K562 (cell line): ENCODE results near the gene KIF18B. TPM values are rescaled to one million over a fixed set of nuclear protein-coding genes. Genes with fewer than 3 reads are reported as not detected.

ENCODE experiments used
- CEBPG ChIP-seq, 3 experiments: fragments of 200-800 bp in 1 of 3; sonication (Bioruptor generic) in 1 of 3; sonication (generic) in 1 of 3; formaldehyde crosslinking in 1 of 3; IDR thresholded peaks in 2 of 3; conservative IDR thresholded peaks in 1 of 3; 2 replicates each; pipeline versions ENCODE4 v1.6.1 to v1.8.0; 2016 to 2022; ENCODE audit warnings: missing compliant biosample characterization in 2 of 3, missing genetic modification characterization in 2 of 3, mild to moderate bottlenecking in 1 of 3, missing genetic modification reagents in 1 of 3
- GABPB1 ChIP-seq: sonication (generic); formaldehyde crosslinking; IDR thresholded peaks from 2 replicates; pipeline ENCODE4 v1.8.0; 2022; ENCODE audit warnings: mild to moderate bottlenecking, missing genetic modification reagents
- MCM2 ChIP-seq: fragments of 450-650 bp; IDR thresholded peaks from 2 replicates; pipeline ENCODE4 v1.6.1; 2017; ENCODE audit warnings: low read depth, mild to moderate bottlenecking
- PREB ChIP-seq: sonication (generic); formaldehyde crosslinking; IDR thresholded peaks from 2 replicates; pipeline ENCODE4 v1.8.1; 2023; ENCODE audit warnings: mild to moderate bottlenecking, missing genetic modification reagents
- PYGO2 ChIP-seq: fragments of 450-650 bp; IDR thresholded peaks from 2 replicates; pipeline ENCODE4 v1.6.1; 2016; ENCODE audit warnings: mild to moderate bottlenecking, missing genetic modification characterization, moderate library complexity, missing compliant biosample characterization
- RBM15 ChIP-seq: fragments of 200-400 bp; formaldehyde crosslinking; IDR thresholded peaks from 2 replicates; pipeline ENCODE4 v1.6.1; 2018; ENCODE audit warnings: mild to moderate bottlenecking, low read length, moderate library complexity; ENCODE audit not compliant: insufficient read depth
- RERE ChIP-seq: sonication (generic); formaldehyde crosslinking; IDR thresholded peaks from 2 replicates; pipeline ENCODE4 v1.8.0; 2023; ENCODE audit warnings: missing genetic modification reagents, mild to moderate bottlenecking, borderline replicate concordance
- RNF2 ChIP-seq: sonication (generic); IDR thresholded peaks from 2 replicates; pipeline ENCODE4 v1.6.1; 2016
- SNIP1 ChIP-seq: fragments of 450-650 bp; IDR thresholded peaks from 2 replicates; pipeline ENCODE4 v1.7.1; 2017; ENCODE audit warnings: low read depth, mild to moderate bottlenecking
- ZBTB34 ChIP-seq: fragments of 250-450 bp; sonication (Bioruptor Pico); IDR thresholded peaks from 2 replicates; pipeline ENCODE4 v1.8.0; 2021; ENCODE audit warnings: mild to moderate bottlenecking, moderate library complexity
- ZFP1 ChIP-seq: fragments of 450-650 bp; formaldehyde crosslinking; IDR thresholded peaks from 2 replicates; pipeline ENCODE4 v1.4.0; 2020; ENCODE audit warnings: mild to moderate bottlenecking, mixed read lengths
- ZNF217 ChIP-seq: sonication (generic); formaldehyde crosslinking; IDR thresholded peaks from 2 replicates; pipeline ENCODE4 v1.8.0; 2022; ENCODE audit warnings: mild to moderate bottlenecking, missing genetic modification reagents
- ZNF518B ChIP-seq: fragments of 250-450 bp; sonication (Bioruptor Pico); IDR thresholded peaks from 2 replicates; pipeline ENCODE4 v1.5.0; 2021; ENCODE audit warnings: mild to moderate bottlenecking, moderate library complexity
- polyA plus RNA-seq, 8 experiments: library from polyadenylated mRNA; depleted of rRNA in 4 of 8; stranded (reverse) in 5 of 8; unstranded in 3 of 8; fragments of >200 nt; fragmentation: Nextera tagmentation in 2 of 8; fragmentation: Illumina TruSeq in 1 of 8; extraction: Ambion mirVana in 2 of 8; extraction: Trizol in 1 of 8; gene quantifications; 2 replicates each; pipeline versions ENCODE4 v1.2.1 to v1.2.3, GENCODE V29; 2011 to 2014; ENCODE audit warnings: inconsistent platforms in 1 of 8, missing spikeins in 1 of 8
- total RNA-seq, 7 experiments: library from RNA; depleted of rRNA in 6 of 7; stranded (reverse); fragments of >200 nt in 6 of 7; fragmentation: Illumina TruSeq in 2 of 7; extraction: Trizol in 2 of 7; gene quantifications; 2 replicates each; pipeline versions ENCODE4 v1.2.1 to v1.2.3, GENCODE V29; 2011 to 2021; ENCODE audit warnings: low replicate concordance in 1 of 7

The KIF18B gene
- total and polyA plus RNA-seq, 9 of the 15 experiments (the other 6 are each of a cell fraction or from before 2014, with no cell fraction given) = 2.0 to 42.8 (median 13.2) TPM

- TF ChIP-seq RERE = no peak
- no peak for TF ChIP-seq ZBTB34 (CRISPR knock-in tag)
- TF ChIP-seq PREB (CRISPR knock-in tag) = no peak
- no peak for TF ChIP-seq MCM2
- no peak for TF ChIP-seq ZNF217 (CRISPR knock-in tag)
- no peak for TF ChIP-seq CEBPG (CRISPR knock-in tag; IDR thresholded peaks at IDR 0.05)
- no peak for TF ChIP-seq CEBPG (tag; conservative IDR thresholded peaks at IDR 0.05 in 1 of 2, IDR thresholded peaks at IDR 0.05 in 1 of 2)
- TF ChIP-seq RNF2 = 0 out of 2 replicates have a peak, but pooled peaks have one; percentile 57
- TF ChIP-seq ZFP1 (CRISPR knock-in tag) = no peak
- TF ChIP-seq RBM15 = no peak
- TF ChIP-seq PYGO2 (tag) = no peak
- peak; percentile 95 for TF ChIP-seq GABPB1 (CRISPR knock-in tag)
- no peak for TF ChIP-seq ZNF518B (CRISPR knock-in tag)
- TF ChIP-seq SNIP1 = no peak
Observed at GRCh38 chr17:44899074-44899782, 48.3 kb downstream of the KIF18B start, which contains the start of gene EFTUD2 (continued).
